Heart left ventricle (tissue), 13 donors: Measurements from ENCODE around the gene NEK7.

Experiments
- CTCF ChIP-seq, 12 donors: fragments of 200-600 bp; sonication (generic) in 4 of 12; IDR thresholded peaks; one replicate each; pipeline versions ENCODE4 v1.5.0 to v1.8.0; 2018 to 2022; ENCODE audit warnings: antibody characterized with exemption in 12 of 12, mild to moderate bottlenecking in 5 of 12
- POLR2A ChIP-seq, 2 donors: fragments of 450-650 bp; IDR thresholded peaks; one replicate each; pipeline ENCODE4 v1.6.1; 2017; ENCODE audit warnings: antibody characterized with exemption in 2 of 2, mild to moderate bottlenecking in 2 of 2, moderate library complexity in 2 of 2
- donor health status: ischemic (EF 13 %, LVEDD 7.1; RV severe dilation, severe dysfunction).
- donor health status: DM: no; HTN: yes; CAD: no.
- donor health status: DM: no; HTN: no; CAD: no.
- donor health status: ischemic (EF 25% LVEDD 6.9; RV normal size, moderate dysfunction).
- donor health status: ischemic (EF 25% LVEDD 5.7; RV mildly dilated, moderate dysfunction).
- donor health status: ischemic (EF 35%, LVEDD 5.7; RV mildly dilated, moderate dysfunction).
- donor health status: nonischemic (EF 11% LVEDD 7.7; RV severe dilation, severe dysfunction).
- donor health status: DM: yes; HTN: yes; CAD: no.
- donor health status: PGD.
- donor health status: ischemic (EF 29% LVEDD 5.4; RV normal size, mild dysfunction).
- donor health status: nonischemic (EF 23%, LVEDD 6.1; RV moderate dilation, normal function).

- no peak for TF ChIP-seq POLR2A (IDR thresholded peaks at IDR 0.05)
- TF ChIP-seq CTCF (IDR thresholded peaks at IDR 0.05): no peak
Measured at GRCh38 chr1:198175423-198176170, 18.8 kb downstream of the NEK7 start.
